C4-2B (cell line): ENCODE measurements around the gene SMG6.

Experiments used
- CTCF ChIP-seq: fragments of 450-650 bp; conservative IDR thresholded peaks from 2 replicates; pipeline ENCODE4 v1.5.1; 2017; ENCODE audit warnings: mild to moderate bottlenecking
- ZFX ChIP-seq: fragments of 450-650 bp; IDR thresholded peaks from 2 replicates; pipeline ENCODE4 v1.6.1; 2017

- no peak for TF ChIP-seq CTCF
- no peak for TF ChIP-seq ZFX
These were observed 8.0 kb downstream of the SMG6 start for GRCh38 chr17:2295575-2295974.
